Kidney capillary endothelial cell (primary cell): ENCODE results near the gene CA4.
A peak's percentile ranks its signal among the peaks of the same experiment; 100 is the strongest.

Source experiments
- DNase-seq: peaks from one replicate; pipeline ENCODE4 v3.0.0-alpha.2; 2018; ENCODE audit warnings: low spot score

CA4 gene

DNA sequence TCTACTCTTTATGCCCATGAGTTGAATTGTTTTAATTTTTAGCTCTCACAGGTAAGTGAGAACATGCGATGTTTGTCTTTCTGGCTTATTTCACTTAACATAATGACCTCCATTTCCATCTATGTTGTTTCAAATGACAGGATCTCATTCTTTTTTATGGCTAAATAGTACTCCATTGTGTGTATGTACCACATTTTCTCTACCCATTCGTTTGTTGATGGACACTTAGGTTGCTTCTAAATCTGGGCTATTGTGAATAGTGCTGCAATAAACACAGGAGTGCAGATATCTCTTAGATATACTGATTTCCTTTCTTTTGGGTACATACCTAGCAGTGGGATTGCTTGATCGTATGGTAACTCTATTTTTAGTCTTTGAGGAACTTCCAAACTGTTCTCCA is 19.3 kb upstream of the CA4 start:
- no peak for DNase-seq

DNA sequence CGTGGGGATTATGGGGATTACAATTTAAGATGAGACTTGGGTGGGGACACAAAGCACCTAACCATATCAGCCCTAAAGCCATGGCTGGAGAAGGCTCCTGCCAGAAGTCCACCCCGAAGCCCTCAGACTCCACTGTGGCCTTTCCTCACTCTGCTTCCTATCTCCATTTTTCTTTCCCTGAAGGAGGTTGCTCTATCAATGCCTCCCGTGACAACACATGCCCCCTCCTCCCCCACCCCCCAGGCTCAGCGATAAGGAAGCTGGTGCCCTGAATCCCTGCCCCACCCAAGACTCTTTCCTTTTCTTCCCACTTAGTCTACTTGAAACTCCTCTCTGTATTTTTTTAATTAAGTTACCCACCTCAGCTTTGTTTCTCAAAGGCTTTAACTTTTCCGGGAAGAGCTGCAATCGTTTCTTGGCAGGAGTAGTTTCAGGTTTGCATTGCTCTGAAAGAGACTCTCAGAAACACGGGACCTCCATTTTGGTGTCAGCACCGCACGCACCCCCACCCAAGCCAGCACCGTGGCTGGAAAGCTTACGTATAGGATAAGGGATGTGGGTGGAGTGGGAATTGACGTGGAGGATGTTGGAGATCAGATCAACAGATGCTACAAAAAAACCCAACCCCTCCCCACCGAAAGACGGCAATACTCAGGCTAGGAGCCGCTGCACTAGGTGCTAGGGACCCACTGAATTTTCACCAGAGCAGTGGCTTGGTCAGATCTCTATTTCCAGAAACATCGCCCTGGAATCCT is 15.2 kb upstream of the CA4 start:
- DNase-seq, result peak; percentile 36

DNA sequence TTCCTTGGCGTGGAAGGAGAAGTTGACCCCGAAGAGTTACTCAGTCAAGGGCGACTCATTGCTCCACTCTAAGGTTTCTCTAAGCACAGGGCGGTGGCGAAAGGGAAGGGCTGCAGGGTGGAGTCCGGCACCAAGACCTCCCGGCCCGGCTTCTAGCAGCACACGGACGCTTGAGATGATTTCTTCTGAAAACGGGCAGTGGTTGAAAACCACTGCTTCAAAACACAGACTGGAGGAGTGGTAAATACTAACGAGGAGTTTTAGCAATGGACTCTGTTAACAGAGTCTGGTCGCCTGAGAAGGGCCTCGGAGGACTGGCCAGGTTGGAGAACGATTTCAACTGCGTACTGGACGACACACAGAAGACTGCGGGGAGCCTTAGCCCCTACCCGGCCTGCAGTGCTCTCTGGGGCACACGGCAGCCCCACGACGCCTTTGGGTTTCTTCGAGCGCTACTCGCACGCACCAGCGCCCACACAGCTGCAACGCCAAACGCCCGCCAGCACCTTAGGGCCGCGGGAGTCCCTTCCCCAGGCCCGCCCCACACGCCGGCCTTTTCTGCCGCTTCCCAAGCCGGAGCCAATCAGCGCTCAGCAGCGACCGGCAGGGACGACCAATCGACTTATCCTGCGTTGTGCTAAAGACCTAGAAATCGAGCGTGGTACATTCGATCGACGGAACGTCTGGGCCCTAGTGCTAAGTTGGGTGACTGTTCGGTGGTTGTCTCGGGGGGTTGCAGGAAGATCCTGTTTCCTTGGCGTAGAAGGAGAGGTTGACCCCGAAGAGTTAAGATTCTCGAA is 14.4 kb upstream of the CA4 start:
- peak; percentile 87 for DNase-seq

DNA sequence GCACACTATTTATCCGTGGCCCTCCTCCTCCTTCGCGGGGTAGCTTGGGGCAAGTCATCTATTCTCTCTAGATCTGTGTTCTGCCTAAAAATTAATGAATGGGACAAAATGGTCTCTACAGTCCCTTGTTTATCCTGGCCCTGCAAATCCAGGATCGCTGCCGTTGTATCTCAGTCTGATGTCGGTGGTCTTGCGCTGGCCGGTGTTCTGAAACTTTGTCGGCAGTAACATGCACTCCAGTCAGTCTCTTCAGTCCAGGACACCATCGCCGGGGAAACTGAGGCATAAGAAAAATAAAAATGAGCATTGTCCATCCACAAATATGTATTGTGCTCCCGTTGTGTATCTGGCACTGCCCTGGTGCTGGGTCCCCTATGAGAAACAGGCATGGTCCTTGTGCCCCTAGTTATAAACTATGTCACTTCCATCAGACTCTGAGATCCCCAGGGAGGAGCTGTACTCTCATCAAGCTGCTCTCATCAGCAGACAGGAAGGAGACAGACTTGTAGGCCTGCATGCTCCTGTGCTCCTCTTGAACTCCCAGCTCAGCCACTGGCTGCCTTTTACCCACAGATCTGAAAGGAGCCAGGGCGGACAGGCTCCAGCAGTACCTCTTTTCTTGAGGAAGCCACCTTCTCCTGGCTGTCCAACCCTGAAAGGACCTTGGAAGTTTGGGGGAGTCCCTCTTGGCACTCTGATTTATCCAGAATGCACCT is 13.7 kb upstream of the CA4 start:
- no peak for DNase-seq

DNA sequence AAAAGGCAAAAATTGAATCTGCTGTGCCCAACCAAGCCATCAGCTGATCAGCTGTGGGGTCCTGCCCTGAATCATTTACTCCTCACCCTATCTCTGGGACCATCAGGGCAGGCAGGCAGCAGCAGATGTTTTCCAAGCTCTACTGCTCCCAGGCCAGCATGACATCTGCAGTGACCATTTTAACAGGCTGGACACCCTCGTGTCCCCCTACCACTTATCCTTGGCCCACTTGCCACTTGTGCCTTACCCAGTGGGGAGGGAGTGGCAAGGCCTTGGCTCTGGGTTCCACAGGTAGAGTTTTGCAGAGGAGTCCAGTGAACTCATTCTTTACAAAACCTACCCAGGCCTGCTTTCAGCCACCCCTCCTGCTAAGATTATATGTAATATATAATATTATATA is 12.0 kb upstream of the CA4 start:
- DNase-seq, result no peak

DNA sequence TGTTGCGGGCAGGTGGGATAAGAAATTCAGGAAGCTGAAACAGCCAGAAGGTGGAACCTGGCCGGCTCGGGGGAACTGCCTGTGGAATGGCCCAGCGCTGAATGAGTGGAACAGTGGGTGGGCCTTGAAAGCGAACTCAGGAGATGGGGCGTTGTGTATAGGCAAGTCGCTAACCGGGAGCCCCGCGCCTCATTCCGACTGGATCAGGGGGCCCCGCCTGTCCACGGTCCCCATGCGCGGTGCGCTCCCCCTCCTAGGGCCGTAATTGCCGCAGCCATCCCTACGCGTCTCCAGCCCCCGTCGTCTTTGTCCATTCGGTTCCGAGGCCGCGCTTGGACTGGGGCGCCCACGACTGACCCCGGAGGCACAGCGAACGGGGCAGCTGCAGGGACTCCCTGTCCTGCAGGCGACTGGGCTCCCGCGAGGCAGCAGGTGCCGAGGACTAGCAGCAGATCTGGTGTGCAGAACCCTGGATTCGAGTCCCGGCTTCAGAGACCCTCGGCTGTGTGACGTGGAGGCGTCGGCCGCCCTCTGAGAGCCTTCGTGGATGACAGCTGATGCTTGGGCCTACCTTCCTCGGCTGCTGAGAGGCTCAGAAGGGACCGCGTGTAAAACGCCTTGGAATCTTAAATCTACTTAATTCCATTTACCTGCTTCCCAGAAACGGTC is 10.9 kb upstream of the CA4 start:
- DNase-seq, result no peak

DNA sequence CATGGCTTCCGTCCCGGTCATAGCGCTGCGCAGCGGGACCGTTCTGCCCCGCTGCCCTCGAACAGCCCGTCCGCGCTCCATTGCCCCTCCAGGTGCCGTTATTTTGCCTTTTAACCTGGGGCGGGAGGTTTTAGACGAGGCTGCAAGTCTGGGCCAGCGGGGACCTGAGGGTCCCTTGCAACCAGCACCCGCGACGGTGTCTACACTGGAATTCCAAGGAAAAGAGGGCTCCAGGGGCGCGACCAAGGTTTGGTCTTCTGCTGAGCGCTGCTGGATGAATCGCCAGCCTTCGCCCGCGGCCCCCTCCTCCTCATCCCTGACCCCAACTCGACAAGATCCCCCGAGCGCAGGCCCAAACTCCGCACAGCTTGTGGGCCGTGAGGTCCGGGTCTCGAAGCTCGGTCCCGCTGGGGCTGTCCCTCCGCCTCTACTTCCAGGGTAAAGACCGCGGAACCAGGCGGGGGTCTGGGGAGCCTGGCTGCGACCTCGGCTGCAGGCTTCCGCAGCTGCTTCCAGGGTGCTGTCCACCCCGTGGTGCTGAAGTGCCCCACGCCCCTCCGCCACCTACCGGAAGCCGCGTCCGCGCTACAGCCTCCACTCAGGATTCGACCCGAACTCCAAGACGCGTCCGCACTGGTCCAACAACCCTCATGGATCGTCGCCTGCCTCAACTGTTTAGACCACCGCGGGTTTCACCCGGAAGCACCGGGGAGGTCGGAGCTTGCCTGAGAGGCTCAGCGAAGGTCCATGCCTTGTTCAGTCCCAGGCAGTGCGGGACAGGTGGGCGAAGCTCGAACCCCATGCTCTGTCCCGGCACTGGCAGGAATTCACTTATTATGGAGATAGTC is 10.1 kb upstream of the CA4 start:
- DNase-seq, result no peak

DNA sequence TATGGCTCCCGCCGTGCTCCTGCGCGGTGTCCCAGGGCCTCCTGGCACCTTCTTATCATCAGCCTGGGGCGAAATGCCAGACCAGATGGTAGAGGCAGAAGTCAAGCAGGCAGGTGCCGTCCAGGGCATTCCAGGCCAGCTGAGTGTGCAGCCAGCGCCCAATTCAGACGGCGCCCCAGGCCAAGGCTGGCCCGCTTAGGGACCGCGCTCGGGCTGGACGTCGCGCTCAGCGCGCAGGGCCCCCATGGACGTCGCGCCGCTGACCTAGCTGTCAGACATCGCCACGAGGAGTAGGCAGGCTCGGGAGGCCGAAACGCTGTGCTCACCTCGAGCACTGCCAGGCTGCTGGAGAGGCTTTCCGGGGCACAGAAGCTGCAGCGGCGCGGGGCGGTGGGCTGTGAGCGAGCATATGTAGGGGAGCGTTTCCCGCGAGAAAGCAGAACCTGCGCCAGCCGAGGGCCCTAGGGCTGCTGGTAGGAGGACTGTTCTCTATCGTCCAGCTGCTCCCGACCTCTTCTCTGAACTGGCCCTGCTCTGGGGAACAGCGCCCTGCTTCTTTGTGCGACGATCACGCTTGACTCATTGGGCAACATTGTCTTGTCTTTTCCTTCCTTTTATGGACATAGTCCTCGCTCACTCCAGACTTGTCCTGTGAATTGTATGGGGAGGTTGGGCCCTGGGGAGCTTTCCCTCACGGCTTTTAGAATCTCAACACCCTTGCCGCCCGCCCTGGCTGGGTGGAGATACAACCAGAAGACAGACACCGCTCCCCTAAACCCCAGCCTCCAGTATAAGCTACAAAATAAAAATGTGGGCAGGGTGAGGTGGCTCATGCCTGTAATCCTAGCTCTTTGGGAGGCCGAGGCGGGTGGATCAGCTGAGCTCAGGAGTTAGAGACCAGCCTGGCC is 8.4 kb upstream of the CA4 start:
- DNase-seq, result no peak

DNA sequence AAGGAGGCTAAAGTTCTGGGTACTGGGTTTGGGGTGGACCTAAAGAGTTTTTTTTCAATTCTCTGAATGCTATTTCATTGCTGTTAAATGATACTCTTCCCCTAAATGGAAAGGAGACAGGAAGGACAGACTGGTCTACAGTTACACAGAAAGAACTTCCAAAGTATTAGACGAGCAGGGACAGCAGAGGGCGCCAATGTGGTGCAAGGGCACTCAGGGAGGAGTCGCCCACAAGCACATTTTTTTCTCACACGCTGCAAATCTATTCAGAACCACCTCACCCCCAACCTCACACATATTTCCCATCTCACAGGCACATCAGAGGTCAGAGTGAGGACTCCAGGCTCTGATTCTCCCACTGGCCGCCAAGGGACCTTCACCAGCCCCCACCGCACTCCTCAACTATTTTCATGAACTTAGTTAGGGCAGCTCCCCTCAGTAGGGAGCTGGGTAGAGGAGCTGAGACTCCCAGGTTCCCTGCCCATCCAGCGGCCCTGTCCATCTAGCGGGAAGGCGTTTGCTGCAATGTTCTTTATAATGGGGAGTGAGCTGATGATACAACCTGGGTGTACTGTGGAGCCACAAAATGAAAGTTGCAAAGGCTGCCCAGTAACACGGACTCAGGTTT is 6.8 kb upstream of the CA4 start:
- DNase-seq, result peak; percentile 90

DNA sequence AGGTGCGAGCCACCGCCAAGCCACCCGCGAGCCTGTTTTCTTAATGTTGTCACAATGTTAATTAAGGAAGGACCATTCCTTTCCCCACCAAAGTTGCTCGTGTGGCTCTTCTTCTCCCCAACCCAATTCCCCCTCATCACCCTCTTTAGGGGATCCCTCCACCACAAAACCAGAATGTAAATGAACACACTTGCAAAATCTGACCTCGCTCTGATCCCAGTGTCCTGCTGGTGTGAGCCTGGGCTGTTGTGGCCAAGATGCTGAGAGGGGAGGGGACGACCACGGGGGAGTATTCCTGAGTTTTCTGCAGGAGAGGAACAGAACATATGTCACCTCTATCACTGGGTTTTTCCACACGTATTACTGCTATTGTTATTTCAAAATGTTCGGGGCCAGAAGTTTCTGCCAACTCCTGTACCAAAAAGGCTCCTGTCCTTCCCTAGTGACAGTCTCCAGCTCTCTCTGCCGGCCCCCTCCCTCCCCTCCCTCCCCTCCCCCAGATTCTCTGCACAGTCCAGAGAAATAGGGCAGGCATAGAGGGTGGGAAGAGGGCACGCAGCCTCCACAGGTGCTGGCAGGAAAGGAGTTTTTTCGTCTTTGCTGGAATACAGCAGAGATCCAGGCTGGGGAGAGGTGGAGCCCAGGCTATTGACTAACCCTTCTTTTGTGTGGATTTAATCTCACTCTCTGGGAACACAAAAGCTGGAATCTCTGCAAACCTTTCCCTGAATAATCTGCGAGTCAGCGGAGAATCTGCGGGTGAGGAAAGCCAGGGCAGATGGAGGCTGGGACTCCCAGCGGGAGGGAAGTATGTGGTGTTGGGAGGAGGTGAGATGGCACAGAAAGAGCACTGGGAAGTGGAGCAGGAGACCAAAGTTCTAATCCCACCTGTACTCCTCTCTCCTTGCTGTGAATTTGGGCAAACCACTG is 4.5 kb upstream of the CA4 start:
- no peak for DNase-seq

DNA sequence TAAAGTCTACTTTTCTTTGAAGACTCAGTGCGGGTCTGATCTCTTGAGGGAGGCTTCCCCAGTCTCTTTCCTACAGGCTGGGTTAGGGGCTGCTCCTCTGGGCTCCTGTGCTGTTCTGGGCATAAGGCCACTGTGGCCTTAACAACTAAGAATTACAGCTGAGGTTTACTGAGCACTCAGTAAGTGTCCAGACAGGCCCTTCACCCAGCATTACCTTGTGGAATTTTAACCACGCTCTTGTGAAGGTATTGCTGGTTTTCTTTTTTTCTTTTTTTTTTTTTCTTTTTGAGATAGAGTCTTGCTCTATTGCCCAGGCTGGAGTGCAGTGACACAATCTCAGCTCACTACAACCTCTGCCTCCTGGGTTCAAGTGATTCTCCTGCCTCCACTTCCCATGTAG is 3.6 kb upstream of the CA4 start:
- no peak for DNase-seq

DNA sequence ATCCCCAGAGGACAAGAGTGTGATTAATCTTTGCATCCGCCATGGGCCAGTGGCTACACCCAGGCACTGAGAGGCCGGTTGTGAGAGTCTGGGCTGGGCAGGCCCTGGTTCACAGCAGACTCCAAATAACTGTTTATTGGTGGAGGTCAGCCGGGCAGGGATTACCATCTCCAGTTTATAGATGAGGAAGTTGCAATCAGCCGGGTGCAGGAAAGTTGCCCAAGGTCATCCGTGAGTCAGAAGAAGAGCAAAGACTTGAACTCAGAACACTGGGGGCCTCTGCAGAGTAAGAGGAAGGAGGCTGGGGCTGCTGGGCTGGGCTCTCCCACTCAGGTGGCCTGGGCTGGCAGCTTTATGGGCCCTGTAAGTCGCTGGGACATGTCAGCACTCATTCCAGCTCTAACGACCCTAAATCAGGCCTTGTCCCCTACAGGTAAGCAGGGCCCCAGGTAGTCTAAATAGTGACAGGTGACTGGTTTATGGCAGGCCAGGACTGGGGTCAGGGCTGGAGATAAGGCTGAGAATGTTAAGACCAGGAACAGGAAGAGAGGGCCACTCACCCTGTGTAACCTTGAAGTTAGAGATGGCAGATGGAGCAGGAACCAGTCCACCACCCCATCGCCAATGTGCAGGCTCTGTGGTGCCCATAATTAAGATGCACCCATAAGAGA is 2.1 kb upstream of the CA4 start:
- no peak for DNase-seq

DNA sequence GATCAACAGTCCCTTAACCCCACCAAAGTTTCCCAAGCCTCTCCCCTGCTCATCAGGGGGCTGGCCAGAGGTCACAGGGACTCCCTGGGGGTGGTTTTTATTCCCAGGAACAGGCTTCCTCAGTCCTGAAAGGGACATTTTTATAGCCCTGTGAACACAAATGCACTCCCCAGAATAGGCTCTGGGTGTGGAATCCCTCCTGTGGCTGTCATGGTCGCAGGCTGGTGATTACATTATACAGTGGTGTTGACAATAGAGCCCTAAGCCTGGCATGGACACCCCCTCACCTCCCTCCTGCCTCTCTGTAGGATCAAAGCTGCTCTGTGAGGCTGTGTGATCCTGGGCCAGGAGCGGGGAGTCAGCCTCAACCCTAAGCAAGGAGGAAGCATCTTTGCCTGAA is 1.4 kb upstream of the CA4 start:
- no peak for DNase-seq

DNA sequence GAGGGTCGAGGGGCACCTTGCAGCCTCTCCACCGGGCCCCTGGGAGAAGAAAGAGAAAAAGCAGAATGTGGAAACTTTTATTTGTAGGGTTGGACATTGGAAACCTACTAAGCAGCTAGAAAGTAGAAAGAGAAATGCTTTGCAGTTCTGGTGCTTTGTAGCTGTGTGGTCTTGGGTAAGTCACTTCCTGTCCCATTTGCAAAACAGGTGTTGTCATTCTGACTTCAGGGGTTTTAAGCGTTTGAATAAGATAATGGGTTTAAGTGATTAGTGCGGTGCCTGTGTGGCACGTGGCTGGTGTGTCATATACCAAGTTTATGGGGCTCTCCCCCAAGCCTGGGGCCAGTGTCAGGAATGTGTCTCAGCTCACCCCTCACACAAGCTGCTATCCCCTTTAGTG is 1.6 kb downstream of the CA4 start:
- DNase-seq, result no peak

DNA sequence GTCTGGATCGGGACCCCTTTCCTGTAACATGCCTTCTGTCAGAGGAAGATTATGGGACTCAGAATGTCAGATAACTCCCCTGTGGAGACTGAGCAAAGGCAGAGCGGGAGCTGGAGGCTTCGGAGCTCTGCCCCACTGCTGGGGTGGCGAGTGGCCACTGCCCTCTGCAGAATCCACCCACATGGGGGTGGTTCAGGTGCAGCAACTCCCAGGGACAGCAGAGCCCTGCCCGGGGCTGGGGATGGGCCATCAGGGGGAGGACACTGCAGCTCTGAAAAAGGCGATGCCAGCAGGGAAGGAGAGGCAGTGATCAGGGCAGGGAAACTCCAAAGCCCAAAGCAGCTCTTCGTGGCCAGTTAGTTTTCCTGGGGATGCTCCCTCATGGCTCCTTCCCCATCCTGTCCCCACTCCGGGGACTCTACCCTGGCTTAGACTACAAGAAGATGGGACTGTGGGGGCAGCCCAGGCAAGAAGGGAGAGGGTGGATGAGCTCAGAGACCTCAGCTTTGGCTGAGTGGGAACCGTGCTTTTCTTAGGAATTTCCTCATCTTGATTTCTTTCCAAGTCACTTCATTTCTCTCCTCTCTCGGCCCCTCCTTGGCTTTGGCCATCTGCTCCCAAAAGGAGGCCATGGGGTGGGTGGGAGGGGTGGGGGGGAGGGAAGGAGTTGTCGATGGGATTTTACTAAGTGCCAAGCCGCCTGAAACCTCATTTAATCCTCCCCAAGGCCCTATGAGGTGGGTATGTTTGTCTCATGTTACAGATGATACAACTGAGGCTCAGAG is 4.0 kb downstream of the CA4 start:
- DNase-seq, result no peak

DNA sequence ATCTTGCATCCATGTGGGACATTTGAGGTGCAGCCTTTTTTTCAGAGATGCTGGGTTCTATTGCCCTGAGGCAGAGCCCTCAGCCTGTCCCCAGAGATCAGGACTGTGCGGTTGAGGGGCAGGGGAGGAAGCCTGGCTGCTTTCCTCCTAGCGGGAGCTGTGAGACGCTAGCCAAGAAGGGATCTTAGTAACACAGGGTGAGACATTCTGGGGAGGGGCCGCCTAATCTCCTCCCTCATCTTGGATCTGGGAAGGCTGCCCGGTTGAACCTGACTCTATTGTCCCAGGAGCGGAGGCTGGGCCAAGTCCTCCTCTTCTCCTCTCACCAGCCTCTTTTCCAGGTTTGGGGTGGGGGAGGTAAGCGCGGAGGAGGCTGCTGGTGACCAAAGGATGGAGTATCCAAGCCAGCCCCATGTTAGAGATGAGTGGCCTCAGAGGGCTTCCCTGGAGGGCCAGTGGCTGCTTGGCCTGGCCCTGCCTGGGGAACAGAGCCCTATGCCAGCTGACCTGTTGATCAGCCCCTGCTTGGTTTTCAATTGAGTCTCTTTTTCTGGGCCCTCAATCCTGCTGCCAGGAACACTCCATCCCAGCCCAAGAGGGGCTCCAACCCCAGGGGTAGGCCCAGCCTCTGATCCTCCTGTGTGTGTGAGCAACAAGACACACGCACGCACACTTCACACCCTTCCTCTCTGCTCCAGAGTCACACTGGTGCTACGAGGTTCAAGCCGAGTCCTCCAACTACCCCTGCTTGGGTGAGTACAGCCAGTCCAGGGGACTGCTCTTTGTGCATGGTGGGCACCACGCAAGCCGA is 5.0 kb downstream of the CA4 start:
- DNase-seq, result no peak

DNA sequence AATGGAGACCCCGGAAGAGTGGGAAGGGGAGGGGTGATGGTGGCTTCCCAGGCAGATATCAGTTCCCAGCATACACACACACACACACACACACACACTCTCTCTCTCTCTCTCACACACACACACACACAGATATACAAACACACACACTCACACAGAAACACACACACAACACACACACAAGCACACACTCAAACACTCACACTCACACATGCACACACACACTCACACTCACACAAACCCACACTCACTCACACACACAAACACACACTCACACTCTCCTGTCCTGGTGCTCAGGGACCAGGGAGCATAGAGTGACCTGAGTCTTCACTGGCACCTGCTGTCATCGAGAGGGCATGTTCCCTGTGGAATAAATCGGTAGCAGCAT is 5.6 kb downstream of the CA4 start:
- DNase-seq, result no peak
